DMS 273 (cell line): ENCODE measurements around the gene ATP8B4.
"Not testable (repeated sequence)": the region's sequence is repeated elsewhere in the genome, so short reads cannot be mapped to it uniquely, and the experiment has no call there.

Experiments used
- DNase-seq: peaks from one replicate; lab custom pipeline; 2025; ENCODE audit not compliant: unreplicated experiment; lab: John Stamatoyannopoulos, UW

ATP8B4 gene

DNA sequence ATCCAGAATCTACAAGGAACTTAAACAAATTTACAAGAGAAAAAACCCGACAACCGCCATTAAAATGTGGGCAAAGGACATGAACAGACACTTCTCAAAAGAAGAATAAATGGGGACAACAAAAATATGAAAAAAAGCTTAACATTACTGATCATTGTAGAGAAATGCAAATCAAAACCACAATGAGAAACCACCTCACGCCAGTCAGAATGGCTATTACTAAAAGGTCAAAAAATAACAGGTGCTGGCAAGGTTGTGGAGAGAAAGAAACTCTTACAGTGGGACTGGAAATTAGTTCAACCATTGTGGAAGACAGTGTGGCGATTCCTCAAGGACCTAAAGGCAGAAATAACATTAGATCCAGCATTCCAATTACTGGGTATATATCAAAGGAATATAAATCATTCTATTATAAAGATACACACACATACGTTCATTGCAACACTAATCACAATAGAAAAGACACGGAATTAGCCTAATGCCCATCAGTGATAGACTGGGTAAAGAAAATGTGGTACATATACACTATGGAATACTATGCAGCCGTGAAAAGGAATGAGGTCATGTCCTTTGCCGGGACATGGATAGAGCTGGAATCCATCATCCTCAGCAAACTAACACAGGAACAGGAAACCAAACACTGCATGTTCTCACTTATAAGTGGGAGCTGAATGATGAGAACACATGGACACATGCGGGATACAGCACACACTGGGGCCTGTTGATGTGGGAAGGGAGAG lies 155.8 kb downstream of the ATP8B4 start:
- DNase-seq = not testable (repeated sequence)

DNA sequence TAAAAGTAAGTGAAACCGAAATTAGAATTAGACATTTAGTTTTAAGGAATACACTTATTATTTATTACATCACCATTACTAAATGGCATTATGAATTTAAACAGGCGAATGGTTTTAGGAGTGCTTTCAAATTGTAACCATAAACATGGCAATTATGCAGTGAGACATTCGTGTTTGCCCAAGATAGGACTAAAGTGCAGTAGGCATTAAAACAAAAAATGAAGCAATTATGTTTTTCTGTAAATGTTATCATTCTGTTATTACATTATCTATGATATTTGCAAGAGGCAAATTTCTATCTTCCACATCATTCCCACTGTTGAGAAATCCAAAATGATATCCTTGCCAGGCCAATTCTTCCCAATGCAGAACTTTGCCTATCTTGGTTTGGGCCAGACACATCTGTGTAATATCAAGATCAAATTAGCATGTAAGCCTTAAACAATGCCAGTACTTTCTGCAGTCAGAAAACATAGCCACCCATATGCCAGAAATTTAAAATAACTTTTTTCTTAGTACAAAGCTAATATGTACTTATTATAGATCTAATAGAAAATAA lies 156.9 kb downstream of the ATP8B4 start:
- no peak for DNase-seq

DNA sequence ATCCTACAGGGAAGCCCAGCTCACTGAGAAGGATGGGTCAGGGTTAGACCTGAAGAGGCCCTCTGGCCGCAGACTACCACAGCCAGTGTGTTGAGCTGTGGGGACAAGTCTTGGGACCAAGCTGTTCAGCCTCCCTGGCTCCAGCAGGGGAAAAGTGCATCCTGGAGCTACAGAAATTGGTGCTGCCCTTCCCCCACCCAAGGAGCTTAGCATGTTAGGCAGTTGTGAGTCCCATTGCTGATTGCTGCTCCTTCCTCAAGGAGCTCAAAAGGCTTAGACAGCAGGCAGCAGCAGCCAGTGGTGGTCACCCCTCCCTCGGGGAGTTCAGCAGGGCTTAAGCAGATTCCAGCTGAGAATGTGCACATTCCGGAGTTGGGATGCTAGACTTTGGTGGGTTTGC lies 165.6 kb downstream of the ATP8B4 start:
- DNase-seq = no peak

- DNase-seq = no peak
These were observed 172.4 kb downstream of the ATP8B4 start for GRCh38 chr15:49946681-49947080.

- DNase-seq = no peak
These were observed 184.5 kb downstream of the ATP8B4 start for GRCh38 chr15:49934487-49934886.

- no peak for DNase-seq
These were observed 191.7 kb downstream of the ATP8B4 start for GRCh38 chr15:49927189-49927861.

DNA sequence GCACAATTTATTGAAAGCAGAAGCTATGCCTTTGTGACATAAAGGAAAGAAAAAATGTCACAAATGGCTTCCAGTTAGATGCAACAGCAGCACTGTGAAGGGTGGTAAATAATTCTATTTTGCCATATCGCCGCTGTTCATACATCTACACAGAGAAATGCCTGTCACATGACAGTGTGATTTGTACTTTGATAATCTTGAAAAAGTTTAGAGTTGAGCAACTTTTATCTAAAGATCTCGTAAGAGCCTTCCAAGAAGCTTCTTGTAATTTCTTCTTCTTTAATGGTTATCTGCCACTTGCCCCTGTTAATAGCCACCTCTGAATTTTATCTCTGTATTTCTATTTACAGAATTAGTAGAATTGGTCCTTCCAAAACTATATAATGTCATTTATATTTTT lies 192.3 kb downstream of the ATP8B4 start:
- DNase-seq = no peak

DNA sequence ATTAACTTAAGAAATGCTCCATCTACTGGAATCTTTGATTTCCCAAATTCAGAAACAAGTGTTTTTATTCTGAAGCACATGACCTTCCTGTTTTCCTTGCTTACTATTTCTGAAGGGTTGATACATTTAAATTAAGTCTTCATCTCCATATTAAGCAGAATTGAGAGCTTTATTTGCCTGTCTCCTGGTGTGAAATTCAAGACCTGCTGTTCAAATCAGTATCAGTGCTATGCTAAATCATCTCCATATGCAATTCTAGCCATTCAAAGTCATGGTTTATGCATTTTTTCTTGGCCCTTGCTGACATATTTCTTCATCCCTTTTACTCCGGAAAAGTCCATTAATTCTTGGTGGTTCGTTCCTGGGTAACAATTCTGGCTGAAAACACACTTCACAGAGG lies 195.4 kb downstream of the ATP8B4 start:
- DNase-seq = no peak

- no peak for DNase-seq
These were observed 200.0 kb downstream of the ATP8B4 start for GRCh38 chr15:49919034-49919433.

- DNase-seq = no peak
These were observed 200.9 kb downstream of the ATP8B4 start for GRCh38 chr15:49918121-49918520.

- no peak for DNase-seq
These were observed 202.0 kb downstream of the ATP8B4 start for GRCh38 chr15:49916998-49917397.

DNA sequence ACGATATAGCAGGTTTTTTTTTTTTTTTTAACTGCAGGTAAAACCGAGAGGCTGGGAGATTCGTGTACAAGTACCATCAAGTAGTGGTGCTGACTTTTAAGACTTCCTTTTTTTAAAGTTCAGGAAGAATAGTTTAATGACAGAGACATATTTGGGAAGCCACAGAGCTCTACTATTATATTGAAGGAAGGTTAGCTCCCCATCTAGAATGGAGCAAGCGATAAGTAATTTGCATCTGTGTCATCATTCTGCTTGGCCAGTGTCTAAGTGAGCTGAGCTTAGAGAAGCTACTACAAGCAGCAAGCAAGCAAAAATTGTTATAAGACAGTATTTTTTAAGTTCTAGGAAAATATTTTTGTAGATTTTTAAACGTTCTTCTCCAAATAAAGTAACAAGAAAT lies 203.2 kb downstream of the ATP8B4 start:
- no peak for DNase-seq

DNA sequence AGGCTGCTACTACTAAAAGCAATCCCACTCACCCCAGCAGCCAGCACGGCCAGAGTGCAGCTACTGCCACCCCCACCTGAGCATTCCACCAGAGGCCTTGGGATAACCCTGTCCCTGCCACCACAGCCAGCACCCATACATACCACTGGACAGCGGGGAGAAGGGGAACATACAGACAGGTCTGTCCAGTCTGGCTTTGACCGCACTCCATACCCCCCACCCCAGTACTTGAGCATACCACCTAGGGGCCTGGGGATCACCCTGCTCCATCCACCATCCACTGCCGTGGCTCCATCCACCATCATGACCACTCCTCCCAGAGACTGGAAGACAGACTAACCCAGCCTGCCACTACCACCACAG lies 210.1 kb downstream of the ATP8B4 start:
- no peak for DNase-seq

GRCh38 chr15:49908236-49908932 lies 210.6 kb downstream of the ATP8B4 start:
- no peak for DNase-seq

DNA sequence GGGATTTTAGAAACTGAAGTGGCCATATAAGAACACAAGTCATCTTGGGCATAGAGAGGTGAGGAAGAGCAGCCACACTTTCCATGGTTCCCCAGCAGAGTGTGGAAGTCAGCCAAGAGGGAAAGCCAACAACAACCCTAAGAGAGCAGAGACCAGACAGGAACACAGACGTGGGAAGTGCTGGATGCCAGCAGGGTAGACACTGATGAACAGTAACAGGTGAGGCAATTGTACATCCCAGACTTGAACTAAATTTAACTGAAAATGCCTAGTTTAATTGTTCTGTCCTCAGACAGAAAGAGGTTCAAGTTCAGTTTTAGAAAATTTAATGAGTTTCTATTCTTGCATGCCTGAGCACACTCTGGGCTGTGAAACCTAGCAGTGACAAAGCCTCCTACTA lies 212.1 kb downstream of the ATP8B4 start:
- no peak for DNase-seq

GRCh38 chr15:49905221-49905620 lies 213.8 kb downstream of the ATP8B4 start:
- DNase-seq = no peak

GRCh38 chr15:49904296-49904695 lies 214.7 kb downstream of the ATP8B4 start:
- DNase-seq = no peak

DNA sequence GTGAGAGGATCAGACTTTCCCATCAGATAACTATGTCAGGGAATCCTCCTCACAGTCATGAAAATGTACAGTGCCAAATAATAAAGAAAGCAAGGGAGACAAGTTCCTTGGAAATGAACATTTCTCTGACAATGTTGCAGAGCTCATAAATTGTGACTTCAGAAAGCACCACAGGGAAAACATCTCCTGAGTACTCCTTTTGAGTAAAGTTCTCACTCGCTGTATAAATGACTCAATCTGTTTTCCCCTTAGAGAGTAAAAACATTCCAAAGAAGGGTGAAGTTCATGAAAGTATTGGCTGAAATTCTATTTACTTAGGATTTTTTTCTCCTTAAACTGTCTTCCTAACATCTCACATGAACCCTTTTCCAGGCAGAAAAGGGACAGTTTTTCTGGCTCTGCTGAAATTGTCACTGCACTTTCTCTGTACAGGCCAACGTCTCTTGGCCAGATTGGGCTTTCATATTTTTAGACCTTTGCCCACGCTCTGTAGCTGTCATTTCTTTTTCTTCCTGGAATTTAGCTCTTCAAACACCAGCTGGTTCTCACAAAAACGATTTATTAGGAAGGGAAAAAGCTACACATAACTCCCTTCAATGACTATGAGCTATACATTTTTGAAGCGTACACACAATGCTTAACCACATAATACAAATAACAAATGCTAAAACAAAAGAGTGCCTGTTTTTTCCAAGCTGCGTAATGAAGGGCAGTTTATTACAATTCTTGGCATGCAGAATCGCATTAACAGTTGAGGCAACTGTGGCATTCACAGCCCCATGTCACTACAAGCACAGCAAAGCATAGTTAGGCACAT lies 216.1 kb downstream of the ATP8B4 start:
- DNase-seq = no peak

DNA sequence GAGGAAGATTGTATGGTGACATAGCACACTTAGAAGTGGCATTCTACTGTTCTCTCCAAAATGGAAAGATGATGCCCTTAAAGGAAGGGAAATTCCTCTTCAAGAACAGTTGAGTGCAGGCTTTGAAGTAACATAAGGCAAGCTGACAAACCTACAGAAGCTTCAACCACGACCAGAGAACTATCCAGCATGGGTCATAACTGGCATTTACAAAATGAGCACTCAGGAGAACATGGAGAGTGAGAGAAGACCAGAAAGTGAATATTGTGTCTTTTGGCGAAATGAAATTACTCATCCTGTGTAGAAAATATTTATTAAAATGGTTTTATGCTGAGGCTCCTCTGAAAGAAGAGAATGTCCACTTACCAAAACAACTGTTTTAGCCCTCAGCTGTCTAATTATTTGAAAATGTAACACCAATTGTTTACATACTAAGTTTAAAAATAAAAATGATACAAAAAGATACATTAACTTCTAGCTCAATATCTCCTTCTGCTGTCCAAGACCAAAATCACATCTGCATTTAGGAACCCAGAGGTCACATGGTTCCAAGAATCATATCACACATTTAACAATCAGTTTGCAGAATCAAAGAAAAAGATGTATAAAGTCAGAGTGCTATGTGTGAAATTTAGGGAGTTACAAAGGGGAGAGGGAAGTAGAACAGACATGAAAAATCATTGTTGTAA lies 216.9 kb downstream of the ATP8B4 start:
- DNase-seq = peak; percentile 0

DNA sequence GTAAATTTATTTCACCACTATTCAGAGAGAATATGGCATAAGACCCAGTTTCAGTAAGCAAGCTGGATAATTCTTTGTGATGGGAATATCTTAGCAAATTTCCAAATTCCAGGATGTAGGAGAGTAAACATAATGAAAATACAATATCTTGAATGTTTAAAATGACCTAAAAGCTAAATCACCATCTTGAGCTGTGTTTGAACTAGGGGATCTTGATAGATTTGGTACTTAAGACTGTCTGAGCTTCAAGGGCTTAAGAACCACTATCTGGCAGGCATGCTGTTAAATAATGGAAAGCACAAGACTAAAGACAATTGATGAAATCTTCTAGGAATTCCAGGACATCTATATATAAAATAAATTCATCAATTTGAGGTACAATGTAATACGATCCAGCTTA lies 217.7 kb downstream of the ATP8B4 start:
- no peak for DNase-seq

DNA sequence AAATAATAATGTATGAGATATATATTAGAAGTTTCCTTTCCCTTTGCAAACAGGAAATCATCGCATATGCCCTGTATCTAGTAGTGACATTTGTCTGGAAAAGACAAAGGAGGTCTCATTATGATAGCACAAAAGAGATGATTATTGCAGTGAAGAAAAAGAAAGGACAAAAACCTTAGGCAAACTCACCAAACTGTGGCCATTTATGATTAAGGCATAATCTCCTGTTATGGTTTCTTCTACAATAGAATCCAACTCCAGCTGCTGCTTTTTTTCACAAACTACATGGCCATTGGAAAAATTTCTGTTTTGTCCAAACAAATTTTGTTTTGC lies 218.2 kb downstream of the ATP8B4 start:
- DNase-seq = no peak
